GM21515 (cell line): ENCODE data around the gene KIF6.
A peak's percentile ranks its signal among the peaks of the same experiment; 100 is the strongest.

Experiments
- ATAC-seq: cut with Tn5 transposase; IDR thresholded peaks from one replicate; pipeline ENCODE4 v1.9.1; 2021; ENCODE audit not compliant: unreplicated experiment

KIF6 gene

DNA sequence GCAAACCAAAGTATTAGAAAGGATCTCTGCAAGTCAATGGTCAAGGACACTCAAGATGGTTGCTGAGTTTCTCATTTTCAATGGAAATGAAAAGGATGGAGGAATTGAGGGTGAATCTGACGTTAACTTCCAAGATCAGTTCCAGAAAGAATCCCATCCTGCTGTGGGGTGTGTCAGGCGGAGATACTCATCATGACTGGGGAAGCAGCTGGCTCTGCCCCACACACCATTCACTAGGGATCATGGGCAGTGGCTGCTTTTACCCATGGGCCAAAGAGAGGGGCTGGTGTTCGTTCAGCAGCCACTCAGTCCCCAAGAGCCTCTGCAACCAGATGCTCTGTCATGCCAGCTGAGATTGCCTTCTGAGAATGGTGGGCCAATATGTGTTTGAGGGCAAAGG lies 300.4 kb downstream of the KIF6 start:
- ATAC-seq: no peak

DNA sequence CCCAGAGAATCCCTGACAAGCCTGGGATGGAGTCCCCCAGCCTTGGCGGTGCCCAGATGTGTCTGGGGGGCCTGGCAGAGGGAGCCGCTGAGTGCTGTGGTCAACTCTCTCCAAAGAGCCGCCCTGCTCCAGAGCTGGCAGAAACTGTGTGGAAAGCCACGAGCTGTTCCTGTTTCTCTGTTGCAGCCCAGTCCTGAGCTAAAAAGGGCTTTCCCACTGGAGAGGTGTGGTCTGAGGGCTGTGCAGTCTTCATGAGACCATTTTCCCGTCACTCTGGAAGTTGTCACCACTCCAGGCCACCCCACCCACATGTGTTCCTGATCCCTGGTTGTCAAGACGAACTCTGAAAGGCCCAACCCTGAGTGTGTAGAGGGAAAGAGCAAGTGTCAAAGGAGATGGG lies 303.0 kb downstream of the KIF6 start:
- no peak for ATAC-seq

DNA sequence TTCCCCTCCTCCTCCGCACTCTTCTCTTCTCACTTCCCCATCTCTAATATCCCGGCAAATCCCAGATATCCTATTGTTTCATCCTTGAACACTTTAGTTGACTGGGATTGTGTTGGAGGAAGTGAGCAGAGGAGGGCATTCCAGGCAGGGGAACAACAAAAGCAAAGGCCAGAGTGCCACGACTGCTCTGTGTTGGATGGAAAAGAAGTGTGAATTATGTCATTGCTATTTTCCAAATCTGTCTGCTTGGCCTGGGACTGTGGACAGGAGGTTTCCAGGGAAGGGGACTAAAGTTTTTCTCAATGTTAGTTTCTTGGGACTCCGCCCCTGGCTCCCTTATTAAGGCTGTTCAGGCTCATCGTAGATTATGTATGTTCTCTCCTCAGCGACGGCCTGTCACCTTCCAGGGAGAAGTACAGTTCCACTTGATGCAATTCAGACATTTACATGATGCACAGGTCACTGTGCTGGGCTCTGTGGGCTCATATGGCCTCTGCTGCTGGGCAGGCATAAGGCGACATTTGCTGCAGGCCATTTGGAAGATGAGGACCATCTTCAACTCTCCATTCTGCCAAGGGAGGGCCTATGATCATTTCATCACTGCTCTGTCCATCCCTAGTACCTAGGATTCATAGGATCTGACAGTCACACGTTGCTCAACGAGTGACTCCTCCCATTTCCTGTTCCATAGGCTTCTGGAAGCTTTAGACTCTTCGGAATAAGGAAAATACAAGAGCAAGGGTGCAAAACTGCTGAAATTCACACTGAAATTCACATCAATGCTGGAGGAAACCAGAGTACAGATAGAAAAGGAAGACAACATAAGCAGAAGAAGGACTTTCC lies 303.6 kb downstream of the KIF6 start:
- ATAC-seq: no peak

DNA sequence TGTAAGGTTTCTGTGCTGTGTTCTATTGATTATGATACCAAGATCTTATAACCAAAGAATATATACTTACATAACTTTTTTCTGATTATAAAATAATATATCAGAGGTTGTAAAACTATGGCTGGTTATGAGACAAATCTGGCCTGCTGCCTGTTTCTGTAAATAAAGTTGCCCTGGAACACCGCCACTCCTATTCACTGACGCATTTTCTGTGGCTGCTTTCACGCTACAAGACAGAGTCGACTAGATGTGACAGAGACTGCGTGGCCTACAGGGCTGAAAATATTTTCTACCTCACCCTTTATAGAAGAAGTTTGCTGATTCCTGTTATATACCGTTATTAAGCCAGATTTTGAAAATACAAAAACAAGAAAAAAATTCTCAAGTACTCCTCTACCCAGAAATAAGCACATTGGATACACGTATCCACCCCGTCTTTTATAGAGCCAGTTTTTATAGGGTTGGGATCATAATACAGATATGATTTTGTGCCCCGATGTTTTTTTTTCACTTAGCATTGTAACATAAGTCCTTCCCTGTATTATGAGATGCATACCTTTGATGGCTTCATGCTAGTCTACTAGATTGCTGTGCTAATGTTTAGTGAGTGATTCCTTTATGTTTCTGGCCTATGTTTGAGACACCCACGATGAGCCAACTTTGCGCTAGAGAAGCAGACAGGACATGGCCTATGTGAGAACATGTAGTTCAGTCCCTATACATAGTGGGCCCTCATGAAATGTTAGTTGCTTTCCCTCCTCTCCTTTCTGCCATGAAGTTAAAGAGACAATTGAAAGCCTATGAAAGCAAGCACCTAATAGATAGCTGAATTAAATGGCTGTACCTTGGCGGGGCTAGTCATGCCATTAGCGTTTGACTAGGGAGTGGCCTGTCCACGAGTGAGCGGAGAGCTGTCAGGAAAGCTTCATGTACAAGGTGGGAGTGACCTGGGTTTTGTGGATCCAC lies 304.6 kb downstream of the KIF6 start:
- ATAC-seq: no peak

GRCh38 chr6:39419607-39420006 lies 305.6 kb downstream of the KIF6 start:
- ATAC-seq: no peak

DNA sequence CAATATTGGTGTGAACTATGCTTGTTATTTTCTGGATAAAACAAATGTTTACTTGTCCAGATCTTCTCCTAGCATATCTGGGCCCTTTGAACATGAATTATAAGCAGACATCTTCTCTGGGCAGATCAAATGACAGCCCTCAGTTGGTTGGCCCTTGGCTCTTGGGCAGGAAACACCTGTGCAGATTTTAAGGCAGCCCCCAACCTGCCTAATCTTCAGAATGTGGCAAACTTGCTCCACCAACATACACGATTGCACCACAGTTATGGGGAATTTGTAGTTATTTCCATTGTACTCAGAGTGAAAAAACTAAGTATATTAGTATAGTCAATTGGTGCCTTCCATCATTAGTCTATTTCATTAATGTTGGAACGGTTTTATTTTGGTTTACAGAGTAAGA lies 307.8 kb downstream of the KIF6 start:
- ATAC-seq: no peak

DNA sequence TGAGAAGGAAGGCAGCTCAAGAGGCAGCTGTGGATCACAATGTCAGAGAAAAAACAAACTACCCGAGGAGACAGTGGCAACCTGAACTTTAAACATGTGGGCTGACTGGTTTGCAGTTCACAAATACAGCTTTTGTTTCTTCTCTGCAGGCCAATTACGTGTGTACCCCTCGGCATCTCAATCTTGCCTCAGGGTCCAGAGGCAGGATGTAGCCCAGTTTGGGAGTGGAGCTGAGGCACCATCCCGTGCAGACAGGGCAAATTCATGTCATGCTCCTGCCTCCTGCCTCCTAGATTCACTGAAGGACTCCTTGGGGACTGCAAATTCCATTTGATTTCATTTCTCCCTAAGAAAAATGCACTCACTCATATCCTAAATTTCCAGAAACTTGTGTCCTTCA lies 308.5 kb downstream of the KIF6 start:
- ATAC-seq: no peak

DNA sequence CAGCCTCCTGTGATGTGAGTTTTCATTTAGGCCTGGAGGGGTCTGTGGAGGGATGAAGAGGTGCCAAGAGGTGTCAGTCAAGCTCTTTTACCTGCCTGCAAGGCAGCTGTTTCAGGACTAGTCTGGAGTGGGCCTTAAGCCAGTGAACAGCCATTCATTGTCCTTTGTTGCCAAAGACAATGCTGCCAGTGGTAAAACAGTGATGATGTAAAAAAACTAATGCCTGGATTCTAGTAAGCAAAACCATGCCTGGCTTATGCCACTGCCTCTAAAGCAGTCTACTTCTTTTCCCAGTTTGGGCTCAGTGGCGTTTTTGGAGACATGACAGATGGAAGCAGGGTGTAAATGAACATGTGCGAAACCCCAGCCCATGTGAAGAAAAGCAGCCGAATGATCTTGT lies 309.2 kb downstream of the KIF6 start:
- ATAC-seq: no peak

GRCh38 chr6:39415482-39415881 lies 309.7 kb downstream of the KIF6 start:
- no peak for ATAC-seq

DNA sequence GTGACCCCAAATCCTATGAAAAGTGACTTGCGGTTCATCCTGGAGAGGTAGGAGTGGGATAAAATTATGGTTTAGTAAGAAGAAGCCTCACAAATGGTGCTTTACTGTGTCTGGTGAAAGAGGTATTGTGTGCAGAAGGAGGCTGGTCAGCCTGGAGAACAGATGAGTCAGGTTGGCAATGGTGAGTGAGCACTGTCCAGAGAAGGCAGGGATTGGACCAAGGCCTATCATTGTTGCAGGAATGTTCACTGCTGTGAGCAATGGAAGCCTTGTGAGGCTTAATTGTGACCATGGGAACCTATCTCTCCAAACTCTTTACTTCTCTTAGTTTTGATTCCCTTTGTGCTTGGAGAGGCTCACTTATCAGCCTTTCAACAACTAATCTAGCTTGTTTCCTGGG lies 313.7 kb downstream of the KIF6 start:
- no peak for ATAC-seq

GRCh38 chr6:39411001-39411400 lies 314.2 kb downstream of the KIF6 start:
- no peak for ATAC-seq

DNA sequence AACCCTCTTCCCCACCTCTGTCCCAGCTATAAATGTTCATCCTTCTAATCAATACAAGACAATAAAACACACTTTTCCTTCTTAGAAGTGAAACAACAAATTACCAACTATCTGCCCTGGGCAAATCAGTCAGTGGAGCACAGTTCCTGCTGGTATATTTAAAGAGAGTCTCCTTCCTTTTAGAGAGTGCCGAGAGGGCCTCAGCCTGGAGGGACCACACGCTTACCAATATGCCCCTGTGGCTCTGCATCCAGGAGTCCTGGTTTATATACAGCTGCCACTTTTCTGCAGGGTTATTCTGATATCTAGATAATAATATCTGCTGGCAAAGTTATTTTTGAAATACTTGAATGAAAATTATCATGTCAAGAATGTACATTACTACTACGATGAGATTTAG lies 315.3 kb downstream of the KIF6 start:
- ATAC-seq: no peak

DNA sequence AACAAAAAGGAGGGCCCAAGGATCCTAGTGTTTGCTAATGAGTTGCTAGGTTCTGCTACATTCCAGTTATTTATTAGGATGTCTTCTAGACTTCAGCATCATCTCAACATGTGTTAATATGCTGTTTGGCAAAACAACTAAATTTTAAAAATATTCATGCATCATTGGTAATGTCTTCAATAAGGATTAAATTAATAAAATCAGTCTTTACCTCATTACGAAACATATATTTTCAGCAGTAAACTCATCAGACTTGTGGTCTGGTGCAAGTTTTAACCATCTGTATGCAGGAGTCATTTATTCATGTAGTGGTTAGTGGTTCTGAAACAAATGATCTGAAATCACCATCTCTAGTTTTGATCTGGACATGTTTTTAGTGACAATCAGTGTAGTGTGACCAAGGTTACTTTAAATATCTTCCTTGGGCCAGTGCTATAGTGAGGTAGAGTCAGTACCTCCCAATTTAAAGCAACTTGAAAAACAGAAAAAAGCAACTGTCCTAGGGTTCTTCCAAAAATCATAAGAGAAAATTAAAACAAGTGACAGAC lies 317.7 kb downstream of the KIF6 start:
- ATAC-seq: peak; percentile 82

DNA sequence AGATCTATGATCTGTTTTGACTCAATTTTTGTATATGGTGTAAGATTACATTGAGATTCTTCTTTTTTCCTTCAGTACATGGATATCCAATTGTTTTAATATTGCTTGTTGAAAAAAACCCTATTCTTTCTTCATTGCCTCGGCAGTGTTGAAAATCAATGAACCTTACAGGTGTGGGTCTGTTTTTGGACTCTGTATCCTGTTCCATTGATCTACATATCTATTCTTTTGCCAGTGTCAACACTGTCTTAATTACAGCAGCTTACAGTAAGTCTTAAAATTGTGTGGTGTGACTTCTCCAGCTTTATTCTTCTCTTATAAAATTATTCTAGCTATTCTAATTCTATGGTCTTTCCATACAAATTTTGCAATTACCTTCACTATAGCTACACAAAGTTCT lies 320.9 kb downstream of the KIF6 start:
- ATAC-seq: no peak

DNA sequence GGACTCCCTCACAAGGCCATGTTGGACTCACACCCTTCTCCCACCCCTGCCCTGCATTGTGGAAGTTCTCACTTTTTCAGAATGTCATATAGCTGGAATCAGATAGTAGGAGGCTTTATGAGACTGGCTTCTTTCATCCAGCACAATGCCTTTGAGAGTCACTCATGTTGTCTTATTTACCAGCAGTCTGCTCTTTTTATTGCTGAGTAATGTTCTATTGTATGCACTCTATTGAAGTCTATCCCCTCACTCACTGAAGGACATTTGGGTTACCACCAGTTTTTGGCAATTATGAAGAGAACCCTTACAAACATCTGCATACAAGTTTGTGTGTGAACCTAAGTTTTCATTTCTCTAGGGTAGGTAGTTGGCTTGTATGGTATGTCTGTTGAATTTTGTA lies 321.9 kb downstream of the KIF6 start:
- no peak for ATAC-seq

DNA sequence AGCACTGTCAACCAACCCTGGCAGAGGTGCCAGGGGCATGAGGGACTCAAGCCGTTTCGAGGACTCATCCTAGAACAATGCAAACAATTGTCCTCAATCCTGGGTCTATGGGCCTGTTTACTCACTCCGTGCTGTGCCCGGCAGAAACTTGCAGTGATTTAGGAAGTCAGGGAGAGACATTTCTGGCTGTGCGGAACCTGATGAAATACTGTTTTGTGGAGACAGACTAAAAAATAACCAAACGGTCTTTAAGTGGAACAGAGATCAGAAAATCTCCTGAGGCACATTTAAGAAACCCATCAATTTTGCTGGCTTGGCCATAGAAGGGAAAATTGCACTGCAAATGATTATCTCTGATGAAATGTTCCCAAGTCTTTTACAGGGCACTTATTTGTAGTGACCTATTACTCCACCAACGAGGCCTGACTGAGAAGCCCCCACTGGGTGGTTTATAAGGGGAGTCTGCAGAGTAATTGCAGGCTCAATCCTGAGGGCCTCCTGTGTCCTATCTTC lies 322.9 kb downstream of the KIF6 start:
- no peak for ATAC-seq

DNA sequence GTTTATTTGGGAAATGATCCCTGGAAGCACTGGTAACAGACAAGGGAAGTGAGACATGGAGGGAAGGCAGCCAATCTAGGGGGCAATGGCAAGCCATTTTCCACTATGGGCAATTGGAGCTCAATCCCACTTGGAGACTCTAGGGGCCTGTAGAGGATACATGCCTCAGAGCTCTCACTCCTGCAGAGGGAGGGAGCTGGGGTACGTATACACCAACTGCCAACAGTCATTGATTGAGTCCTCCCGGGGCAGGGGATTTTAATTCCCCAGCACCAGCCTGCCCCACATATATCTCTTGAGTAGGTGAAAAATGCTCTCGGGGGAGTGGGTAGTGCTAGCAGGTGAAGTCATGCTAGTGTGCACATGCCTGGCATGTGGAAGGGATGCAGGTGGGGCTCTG lies 323.8 kb downstream of the KIF6 start:
- no peak for ATAC-seq

- no peak for ATAC-seq
Measured at GRCh38 chr6:39400026-39400425, 325.2 kb downstream of the KIF6 start.

- no peak for ATAC-seq
Measured at GRCh38 chr6:39396854-39397253, 328.4 kb downstream of the KIF6 start.

DNA sequence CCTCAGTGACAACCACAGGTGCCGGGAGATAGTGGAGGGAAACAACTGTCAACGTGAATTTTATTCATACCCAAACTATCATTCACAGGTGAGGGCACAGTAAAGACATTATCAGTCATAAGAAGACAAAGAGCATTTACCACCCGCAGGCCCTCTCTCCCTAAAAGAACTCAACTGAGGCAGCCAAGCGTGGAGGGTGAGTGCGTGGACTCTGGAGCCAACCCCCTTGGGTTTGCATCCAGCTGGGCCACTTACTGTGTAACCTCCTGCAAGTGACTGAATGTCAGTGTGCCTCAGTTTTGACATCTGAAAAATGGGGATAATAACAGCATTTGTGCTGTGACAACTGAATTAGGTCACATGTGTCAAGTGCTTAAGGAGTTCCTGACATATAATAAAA lies 332.1 kb downstream of the KIF6 start:
- no peak for ATAC-seq

GRCh38 chr6:39391182-39391581 lies 334.0 kb downstream of the KIF6 start:
- no peak for ATAC-seq

DNA sequence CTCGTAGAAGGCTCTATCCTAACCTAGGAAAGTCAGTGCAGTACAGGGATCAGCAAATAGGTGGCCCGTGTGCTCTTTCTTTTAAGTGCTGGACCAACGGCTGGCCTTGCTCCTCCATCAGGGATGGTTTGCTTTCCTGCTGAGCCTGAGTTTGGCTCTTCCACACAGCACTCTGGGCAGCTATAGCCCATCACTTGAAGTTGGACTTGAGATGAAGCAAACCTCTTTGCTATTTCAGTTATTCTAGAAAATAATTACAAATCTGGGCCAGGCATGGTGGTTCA lies 335.8 kb downstream of the KIF6 start:
- no peak for ATAC-seq
